ENCODE data around the gene DENND2A.
A peak's percentile ranks its signal among the peaks of the same experiment; 100 is the strongest.

The DENND2A gene

DNA sequence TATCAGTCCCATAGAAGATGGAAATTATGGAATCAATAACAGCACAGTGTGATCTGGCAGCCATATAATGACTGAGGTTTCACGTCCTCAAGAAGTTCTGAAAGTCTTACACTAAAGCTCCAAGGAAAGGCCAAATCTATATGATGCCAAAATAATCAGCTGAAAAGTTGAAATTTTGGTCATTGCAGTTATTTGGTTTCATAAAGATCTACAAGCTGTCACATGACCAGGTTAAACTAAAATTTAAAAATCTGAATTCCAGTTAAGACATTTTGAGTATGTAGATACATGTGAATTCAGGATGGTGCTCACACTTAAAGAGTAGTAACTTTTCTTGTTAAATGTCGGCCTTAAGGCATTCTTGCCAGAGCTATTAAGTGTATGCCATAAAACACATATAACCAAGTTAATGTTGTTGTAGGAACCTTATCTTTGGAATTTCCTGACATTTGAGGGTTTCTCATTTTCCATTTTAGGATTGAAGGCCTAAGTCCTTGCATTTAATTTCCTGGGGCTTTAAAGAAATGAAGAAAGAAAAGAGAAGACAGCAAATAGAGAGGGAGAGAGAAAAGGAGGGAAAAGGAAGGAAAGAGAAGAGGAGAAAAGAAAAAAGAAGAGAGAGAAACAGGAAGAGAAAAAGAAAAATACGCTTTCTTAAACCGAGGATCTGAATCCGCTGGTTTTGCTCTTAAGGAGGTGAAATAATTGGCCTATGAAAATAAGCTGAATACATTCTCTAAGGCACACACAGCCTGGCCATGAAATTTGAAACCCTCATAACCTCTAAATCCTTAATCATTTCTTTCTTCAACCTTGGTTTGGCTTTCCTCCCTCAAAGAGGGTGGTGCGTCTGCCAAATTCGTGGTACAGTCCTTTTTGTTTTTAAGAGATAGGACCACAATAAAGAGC is 43.8 kb downstream of the DENND2A start:
- Histone ChIP-seq H3K4me2 (ENCODE audit: low read length) (no peak overlapping the region), H3K9me2 (ENCODE audit: low read depth, low read length) (no peaks in the 10 kb centered on the region), H3K27ac (ENCODE audit: low read depth, low read length, poor library complexity, severe bottlenecking) (no peak overlapping the region), H2AFZ (ENCODE audit: low read length) (no peak overlapping the region), H3K4me3 (ENCODE audit: low read depth, low read length, poor library complexity, severe bottlenecking) (no peak overlapping the region), H4K20me1 (ENCODE audit: insufficient read depth, low read length) (no peaks in the 10 kb centered on the region), H3K4me1 (ENCODE audit: insufficient read depth, low read length, severe bottlenecking) (no peaks in the 10 kb centered on the region), H3K27me3 (ENCODE audit: insufficient read depth, low read length) (peaks cover 6% of the 10 kb centered on the region; the same call in 1 of the 2 replicates), H3K36me3 (ENCODE audit: insufficient read depth, low read length) (no peaks in the 10 kb centered on the region), H3F3A (ENCODE audit: insufficient read depth, low read length) (no peaks in the 10 kb centered on the region), H3K9me3 (ENCODE audit: low read length) (no peaks in the 10 kb centered on the region), H3K79me2 (ENCODE audit: insufficient read depth, low read length) (no peaks in the 10 kb centered on the region), H3K9ac (ENCODE audit: low read length) (no peak overlapping the region)
- TF ChIP-seq, protein P1, sequence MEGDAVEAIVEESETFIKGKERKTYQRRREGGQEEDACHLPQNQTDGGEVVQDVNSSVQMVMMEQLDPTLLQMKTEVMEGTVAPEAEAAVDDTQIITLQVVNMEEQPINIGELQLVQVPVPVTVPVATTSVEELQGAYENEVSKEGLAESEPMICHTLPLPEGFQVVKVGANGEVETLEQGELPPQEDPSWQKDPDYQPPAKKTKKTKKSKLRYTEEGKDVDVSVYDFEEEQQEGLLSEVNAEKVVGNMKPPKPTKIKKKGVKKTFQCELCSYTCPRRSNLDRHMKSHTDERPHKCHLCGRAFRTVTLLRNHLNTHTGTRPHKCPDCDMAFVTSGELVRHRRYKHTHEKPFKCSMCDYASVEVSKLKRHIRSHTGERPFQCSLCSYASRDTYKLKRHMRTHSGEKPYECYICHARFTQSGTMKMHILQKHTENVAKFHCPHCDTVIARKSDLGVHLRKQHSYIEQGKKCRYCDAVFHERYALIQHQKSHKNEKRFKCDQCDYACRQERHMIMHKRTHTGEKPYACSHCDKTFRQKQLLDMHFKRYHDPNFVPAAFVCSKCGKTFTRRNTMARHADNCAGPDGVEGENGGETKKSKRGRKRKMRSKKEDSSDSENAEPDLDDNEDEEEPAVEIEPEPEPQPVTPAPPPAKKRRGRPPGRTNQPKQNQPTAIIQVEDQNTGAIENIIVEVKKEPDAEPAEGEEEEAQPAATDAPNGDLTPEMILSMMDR (IDR thresholded peaks at IDR 0.05; ENCODE audit: low read length): no peak
- TF ChIP-seq EZH2 (IDR thresholded peaks at IDR 0.05; ENCODE audit: borderline replicate concordance, low read length): no peak

DNA sequence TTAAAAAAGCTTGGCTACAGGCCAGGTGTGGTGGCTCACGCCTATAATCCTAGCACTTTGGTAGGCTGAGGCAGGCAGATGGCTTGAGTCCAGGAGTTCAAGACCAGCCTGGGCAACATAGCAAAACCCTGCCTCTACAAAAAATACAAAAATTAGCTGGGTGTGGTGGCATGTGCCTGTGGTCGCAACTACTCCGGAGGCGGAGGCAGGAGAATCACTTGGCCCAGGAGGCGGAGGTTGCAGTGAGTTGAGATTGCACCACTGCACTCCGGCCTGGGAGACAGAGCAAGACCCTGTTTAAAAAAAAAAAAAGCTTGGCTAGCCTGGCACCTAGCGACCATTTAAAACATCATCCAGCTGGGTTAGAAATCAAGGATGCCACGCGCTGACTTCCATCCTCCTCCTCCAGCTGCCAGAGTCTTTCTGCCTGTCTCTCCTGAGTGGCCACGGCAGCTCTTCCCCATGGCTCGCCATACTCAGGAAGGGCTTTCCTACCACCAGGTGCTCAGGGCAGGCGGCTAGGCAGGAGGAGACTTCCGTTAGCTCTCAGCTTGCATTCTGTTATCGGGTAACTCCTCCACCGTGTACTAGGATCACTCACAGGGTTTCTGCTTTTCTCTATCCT is 45.0 kb downstream of the DENND2A start:
- H3K9me3 ChIP-seq (ENCODE audit: low read length): no peaks in the 10 kb centered on the region
- no peaks in the 10 kb centered on the region for H3K36me3 ChIP-seq (ENCODE audit: insufficient read depth, low read length)
- H3K9me2 ChIP-seq (ENCODE audit: low read depth, low read length): no peaks in the 10 kb centered on the region
- H3K27ac ChIP-seq (ENCODE audit: low read depth, low read length, poor library complexity, severe bottlenecking): no peak overlapping the region
- no peak overlapping the region for H3K4me2 ChIP-seq (ENCODE audit: low read length)
- H3K27me3 ChIP-seq (ENCODE audit: insufficient read depth, low read length): peaks cover 6% of the 10 kb centered on the region; the same call in 1 of the 2 replicates
- no peaks in the 10 kb centered on the region for H3K79me2 ChIP-seq (ENCODE audit: insufficient read depth, low read length)
- no peaks in the 10 kb centered on the region for H3F3A ChIP-seq (ENCODE audit: insufficient read depth, low read length)
- TF ChIP-seq, protein P1 (IDR thresholded peaks at IDR 0.05; ENCODE audit: low read length): peak; percentile 10; the same call in 1 of the 2 replicates
- TF ChIP-seq EZH2 (IDR thresholded peaks at IDR 0.05; ENCODE audit: borderline replicate concordance, low read length): no peak
- H4K20me1 ChIP-seq (ENCODE audit: insufficient read depth, low read length): no peaks in the 10 kb centered on the region
- no peaks in the 10 kb centered on the region for H3K4me1 ChIP-seq (ENCODE audit: insufficient read depth, low read length, severe bottlenecking)
- no peak overlapping the region for H2AFZ ChIP-seq (ENCODE audit: low read length)
- no peak overlapping the region for H3K4me3 ChIP-seq (ENCODE audit: low read depth, low read length, poor library complexity, severe bottlenecking)
- H3K9ac ChIP-seq (ENCODE audit: low read length): no peak overlapping the region

DNA sequence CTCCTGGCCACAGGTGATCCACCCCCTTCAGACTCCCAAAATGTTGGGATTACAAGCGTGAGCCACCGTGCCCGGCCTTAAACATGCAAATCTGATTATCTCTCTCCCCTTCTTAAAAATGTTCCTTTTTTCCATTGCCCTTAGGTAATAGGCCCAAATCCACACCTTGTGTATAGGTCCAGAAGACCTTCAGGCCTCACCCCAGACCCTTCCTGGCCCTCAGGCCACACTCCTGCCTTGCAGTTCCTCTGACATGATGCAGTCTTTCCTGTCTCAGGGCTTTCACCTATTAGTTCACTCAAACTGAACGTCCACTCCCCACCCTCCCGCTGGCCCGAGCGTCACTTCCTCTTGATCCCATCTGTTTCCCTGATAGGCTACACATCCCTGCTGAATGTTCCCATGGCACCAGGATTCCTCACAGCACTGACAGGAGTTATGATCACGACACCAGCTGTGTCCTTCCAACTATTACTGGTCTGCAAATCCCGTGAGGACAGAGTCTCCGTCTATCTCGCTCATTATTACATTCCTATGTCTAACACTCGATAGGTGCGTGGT is 46.4 kb downstream of the DENND2A start:
- no peak overlapping the region for H3K4me2 ChIP-seq (ENCODE audit: low read length)
- H3K9ac ChIP-seq (ENCODE audit: low read length): no peak overlapping the region
- H3K9me2 ChIP-seq (ENCODE audit: low read depth, low read length): no peaks in the 10 kb centered on the region
- no peak overlapping the region for H3K4me3 ChIP-seq (ENCODE audit: low read depth, low read length, poor library complexity, severe bottlenecking)
- no peak overlapping the region for H2AFZ ChIP-seq (ENCODE audit: low read length)
- no peaks in the 10 kb centered on the region for H3K4me1 ChIP-seq (ENCODE audit: insufficient read depth, low read length, severe bottlenecking)
- no peaks in the 10 kb centered on the region for H3F3A ChIP-seq (ENCODE audit: insufficient read depth, low read length)
- no peak overlapping the region for H3K27ac ChIP-seq (ENCODE audit: low read depth, low read length, poor library complexity, severe bottlenecking)
- H3K36me3 ChIP-seq (ENCODE audit: insufficient read depth, low read length): no peaks in the 10 kb centered on the region
- peaks cover 6% of the 10 kb centered on the region; the same call in 1 of the 2 replicates for H3K27me3 ChIP-seq (ENCODE audit: insufficient read depth, low read length)
- no peak for TF ChIP-seq EZH2 (IDR thresholded peaks at IDR 0.05; ENCODE audit: borderline replicate concordance, low read length)
- TF ChIP-seq, protein P1 (IDR thresholded peaks at IDR 0.05; ENCODE audit: low read length): no peak
- no peaks in the 10 kb centered on the region for H4K20me1 ChIP-seq (ENCODE audit: insufficient read depth, low read length)
- no peaks in the 10 kb centered on the region for H3K9me3 ChIP-seq (ENCODE audit: low read length)
- no peaks in the 10 kb centered on the region for H3K79me2 ChIP-seq (ENCODE audit: insufficient read depth, low read length)

Data from OCI-LY1 (cell line).